NCI-H187 (cell line): ENCODE measurements around the gene CDC34.

ENCODE experiments used
- DNase-seq, 2 experiments: peaks; one replicate each; lab custom pipeline; 2025; lab: John Stamatoyannopoulos, UW

CDC34 gene

DNA sequence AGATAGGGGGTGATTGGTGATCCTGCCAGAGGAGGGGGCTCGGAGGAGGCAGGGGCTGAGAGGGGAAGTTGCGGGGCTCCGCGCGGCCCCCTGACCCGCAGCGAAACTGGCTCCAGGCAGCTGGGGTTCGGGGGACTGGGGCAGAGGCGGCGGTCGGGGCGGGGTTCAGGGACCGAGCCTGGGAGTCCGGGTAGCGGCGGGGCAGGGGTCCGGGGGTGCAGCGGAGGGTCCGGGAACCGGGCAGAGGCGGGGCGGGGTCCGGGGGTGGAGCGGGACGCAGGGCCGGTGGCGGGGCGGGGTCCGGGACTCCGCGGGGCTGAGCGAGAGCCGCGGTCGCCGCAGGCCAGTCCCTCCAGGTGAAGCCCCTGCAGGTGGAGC, 34.1 kb upstream of the CDC34 start:
- no peak for DNase-seq

- no peak for DNase-seq
Measured at GRCh38 chr19:497869-498510, 33.6 kb upstream of the CDC34 start.

GRCh38 chr19:498511-498891, 33.1 kb upstream of the CDC34 start:
- no peak for DNase-seq

DNA sequence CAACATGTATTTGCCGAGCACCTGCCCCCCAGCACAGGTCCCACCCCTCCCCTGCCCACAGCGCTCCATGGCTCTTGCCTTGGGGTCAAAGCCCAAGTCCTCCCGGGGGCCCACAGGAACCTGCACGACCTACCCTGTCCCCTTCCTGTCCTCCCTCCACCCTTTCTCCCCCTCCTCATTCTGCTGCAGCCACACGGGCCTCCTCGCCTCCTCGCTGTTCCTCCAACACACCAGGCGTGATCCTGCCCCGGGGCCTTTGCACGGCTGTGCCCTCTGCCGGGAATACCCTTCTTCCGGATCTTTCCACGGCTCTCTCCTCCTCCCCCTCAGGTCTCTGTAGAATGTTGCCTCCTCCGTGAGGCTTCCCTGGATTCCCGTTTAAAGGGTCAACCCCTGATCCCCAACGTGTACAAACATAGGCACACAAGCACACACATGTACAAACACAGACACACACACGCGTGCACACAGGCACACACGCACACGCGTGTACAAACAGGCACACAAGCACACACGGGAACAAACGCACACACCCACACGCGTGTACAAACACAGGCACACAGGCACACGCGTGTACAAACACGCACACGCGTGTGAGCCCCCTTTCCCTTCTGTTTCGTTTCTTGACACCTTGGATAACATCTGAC, 32.5 kb upstream of the CDC34 start:
- no peak for DNase-seq

GRCh38 chr19:501646-502045, 29.9 kb upstream of the CDC34 start:
- no peak for DNase-seq

- DNase-seq = no peak
Measured at GRCh38 chr19:504616-505015, 26.9 kb upstream of the CDC34 start.

DNA sequence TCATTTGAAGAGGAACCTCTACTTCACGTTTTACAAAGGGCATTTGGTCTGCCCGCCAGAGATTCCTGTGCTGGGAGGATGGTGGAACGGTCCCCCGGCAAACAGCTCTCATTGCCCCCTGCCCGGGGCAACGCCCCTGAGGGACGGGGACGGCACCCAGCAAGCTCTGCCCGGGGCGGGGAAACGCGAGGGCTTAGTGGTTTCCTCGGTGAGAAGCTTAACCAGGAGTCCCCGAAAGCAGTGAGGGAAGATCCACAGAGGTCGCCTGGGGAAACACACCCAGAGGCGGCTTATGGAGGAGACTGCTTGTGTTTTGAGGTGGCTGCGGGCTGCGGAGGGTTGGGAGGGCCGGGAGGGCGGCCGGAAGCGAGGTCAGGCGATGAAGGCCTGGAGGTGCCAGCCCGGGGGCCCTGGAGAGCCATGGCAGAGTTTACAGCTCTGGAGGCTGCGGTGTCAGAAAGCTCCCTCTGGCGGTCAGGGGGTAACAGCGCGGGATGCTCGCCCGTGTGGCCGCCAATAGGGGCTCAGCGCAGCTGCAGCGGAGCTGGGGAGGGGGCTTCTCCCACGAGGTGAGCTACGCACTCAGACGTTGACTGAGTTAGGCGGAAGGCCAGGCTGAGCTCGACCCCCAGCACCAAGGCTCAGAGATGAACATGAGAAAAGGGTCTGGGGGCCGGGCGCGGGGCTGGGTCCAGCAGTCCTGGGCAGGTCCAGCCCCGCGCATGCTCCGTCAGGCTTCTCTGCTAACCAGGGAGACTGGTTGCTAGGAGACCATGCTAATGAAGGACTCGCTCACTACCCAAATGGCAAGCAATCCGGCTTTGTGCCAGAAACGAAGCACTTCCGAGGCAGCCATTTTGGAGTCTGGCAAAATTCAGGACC, 24.9 kb upstream of the CDC34 start:
- DNase-seq = peak in 1 of 2 experiments; percentile 99

- peak; percentile 98 to 99 for DNase-seq
Measured at GRCh38 chr19:507286-508203, 24.0 kb upstream of the CDC34 start, which contains the start of gene TPGS1. Gene TPGS1 (plus strand): TSS chr19:507497. CDS start chr19:507507, 10 bp downstream.

GRCh38 chr19:508204-509150, 23.1 kb upstream of the CDC34 start:
- no peak for DNase-seq

DNA sequence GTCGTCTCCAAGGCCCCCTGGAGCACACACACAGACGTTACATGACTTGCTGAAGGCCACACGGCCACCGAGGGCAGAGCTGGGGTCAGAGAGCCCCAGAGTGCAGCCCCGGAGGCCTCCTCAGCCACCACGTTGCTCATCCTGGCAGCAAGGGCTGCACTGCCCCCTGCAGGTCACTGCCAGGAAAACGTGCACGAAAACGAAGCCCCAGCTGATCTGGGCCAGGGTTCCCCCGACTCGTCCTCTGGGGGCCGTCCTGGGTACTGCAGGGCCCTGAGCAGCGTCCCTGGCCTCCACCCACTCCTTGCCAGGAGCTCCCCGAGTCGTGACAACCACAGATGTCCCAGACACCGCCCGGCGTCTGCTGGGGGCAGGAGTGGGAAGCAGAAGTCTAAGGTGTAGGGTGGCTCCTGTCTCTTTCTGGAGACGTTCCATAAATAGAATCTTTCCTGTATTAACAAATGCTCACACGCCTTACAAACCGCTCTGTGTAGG, 20.9 kb upstream of the CDC34 start:
- peak; percentile 64 to 79 for DNase-seq

GRCh38 chr19:511101-511851, 20.3 kb upstream of the CDC34 start:
- peak; percentile 75 to 96 for DNase-seq

- peak; percentile 74 to 86 for DNase-seq
Measured at GRCh38 chr19:512547-513365, 18.8 kb upstream of the CDC34 start.

DNA sequence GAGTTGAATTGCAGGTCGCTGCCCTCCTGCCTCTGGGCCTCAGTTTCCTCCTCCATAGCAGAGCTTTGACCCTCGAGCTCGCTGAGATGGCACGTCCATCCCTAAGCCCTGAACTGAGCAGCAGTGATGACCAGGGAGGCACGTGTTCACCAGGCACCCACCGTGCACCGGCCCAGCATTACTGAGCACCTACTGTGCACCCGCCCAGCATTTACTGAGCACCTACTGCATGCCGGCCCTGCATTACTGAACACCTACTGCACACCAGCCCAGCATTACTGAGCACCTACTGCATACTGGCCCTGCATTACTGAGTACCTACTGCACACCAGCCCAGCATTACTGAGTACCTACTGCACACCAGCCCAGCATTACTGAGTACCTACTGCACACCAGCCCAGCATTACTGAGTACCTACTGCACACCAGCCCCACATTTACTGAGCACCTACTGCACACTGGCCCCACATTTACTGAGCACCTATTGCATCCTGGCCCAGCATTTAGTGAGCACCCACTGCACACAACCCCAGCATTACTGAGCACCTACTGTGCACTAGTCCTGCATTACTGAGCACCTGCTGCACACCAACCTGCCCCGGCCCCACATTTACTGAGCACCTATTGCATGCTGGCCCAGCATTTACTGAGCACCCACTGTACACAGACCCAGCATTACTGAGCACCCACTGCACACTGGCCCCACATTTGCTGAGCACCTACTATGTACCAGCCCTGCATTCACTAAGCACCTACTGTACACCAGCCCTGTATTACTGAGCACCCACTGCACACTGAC, 18.0 kb upstream of the CDC34 start:
- DNase-seq = no peak

DNA sequence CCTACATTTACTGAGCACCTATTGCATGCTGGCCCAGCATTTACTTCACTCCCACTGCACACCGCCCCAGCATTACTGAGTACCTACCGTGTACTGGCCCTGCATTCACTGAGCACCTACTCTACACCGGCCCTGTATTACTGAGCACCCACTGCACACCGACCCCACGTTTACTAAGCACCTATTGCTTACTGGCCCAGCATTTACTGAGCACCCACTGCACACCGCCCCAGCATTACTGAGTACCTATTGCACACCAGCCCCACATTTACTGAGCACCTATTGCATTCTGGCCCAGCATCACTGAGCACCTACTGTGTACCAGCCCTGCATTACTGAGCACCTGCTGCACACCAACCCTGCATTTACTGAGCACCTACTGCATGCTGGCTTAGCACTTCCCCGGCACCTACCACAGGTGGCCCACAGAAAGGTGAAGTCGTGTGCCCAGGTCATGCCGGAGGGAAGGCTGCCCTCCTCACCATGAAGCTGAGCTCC, 17.3 kb upstream of the CDC34 start:
- DNase-seq = no peak

DNA sequence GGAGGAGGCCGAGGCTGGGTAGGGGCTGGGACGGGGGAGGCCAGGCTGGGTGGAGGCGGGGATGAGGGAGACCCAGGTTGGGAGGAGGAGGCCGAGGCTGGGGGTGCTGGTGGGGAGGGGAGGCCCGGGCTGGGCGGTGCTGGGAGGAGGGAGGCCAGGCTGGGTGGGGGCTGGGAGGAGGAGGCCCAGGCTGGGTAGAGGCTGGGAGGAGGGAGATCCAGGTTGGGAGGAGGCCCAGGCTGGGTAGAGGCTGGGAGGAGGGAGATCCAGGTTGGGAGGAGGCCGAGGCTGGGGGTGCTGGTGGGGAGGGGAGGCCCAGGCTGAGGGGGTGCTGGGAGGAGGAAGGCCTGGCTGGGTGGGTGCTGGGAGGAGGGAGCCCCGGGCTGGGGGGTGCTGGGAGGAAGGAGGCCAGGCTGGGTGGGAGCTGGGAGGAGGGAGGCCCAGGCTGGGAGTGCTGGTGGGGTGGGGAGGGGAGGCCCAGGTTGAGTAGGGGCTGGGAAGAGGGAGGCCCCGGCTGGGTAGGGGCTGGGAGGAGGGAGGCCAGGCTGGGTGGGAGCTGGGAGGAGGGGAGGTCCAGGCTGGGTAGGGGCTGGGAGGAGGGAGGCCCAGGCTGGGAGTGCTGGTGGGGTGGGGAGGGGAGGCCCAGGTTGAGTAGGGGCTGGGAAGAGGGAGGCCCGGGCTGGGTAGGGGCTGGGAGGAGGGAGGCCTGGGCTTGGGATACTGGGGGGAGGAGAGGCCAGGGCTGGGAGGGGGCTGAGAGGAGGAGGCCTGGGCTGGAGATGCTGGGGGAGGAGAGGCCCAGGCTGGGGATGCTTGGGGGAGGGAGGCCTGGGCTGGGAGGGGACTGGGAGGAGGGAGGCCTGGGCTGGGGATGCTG, 13.6 kb upstream of the CDC34 start:
- DNase-seq = no peak

DNA sequence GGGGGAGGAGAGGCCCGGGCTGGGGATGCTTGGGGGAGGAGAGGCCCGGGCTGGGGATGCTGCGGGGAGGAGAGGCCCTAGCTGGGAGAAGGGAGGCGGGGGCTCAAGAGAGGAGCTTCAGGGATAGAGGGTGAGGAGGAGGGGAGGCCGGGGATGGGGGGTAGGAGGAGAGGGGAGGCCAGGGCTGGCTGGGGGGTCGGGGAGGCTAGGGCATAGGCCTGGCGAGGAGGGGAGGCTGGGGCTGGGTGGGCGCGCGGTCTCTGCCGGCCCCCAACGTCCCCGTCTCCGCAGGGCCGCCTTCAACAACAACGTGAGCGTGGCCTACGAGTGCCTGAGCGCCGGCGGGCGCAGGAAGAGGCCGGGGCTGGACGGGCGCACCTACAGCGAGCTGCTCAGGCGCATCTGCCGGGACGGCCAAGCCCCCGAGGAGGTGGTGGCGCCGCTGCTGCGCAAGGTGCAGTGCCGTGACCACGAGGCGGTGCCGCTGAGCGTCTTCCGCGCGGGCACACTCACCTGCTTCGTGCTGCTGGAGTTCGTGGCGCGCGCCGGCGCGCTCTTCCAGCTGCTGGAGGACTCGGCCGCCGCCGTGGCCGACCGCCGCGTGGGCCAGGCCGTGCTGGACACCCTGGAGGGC, 12.8 kb upstream of the CDC34 start:
- DNase-seq = no peak
